IPS-11a (cell line): ENCODE data around the gene NDC1.
"Not testable (repeated sequence)": the region's sequence is repeated elsewhere in the genome, so short reads cannot be mapped to it uniquely, and the experiment has no call there.

Source experiments
- H3K4me3 ChIP-seq: one replicate; pipeline ENCODE4 v1.5.1; 2013; ENCODE audit warnings: low read depth, low read length, control low read depth

The NDC1 gene

DNA sequence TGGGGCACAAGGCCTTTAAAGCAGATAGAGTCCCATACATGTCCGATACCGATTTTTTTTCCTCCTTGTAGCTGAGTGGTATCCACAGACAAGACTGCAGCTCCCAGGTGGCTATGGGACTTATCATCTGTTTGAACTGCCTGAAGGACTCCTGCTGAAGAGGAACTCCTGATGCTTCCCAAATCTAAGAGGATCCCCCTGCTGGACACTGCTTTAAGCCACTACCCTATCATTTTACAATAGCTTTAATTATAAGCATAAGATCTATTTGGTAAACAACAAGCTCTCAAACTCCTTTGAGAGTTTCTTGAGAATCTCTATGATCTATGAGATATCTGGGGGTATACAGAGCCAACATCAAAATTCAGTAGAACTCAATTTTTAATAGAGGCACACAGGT, 11.7 kb downstream of the NDC1 start:
- H3K4me3 ChIP-seq = no peak overlapping the region

DNA sequence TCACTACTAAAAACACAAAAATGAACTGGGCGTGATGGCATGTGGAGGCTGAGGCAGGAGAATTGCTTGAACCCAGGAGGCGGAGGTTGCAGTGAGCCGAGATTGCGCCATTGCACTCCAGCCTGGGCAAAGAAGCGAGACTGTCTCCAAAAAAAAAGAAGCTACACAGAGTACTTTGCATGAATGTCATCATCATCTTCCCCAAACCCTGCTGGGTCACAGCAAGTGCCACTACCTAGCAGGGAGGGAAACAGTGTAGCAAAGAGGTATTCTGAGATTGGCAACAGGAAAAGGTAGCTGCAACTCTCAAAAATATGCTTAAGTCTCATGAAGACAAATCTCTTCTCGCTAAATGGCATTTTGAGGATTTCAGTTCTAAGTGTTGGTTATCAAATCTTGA, 12.8 kb downstream of the NDC1 start:
- no peak overlapping the region for H3K4me3 ChIP-seq

DNA sequence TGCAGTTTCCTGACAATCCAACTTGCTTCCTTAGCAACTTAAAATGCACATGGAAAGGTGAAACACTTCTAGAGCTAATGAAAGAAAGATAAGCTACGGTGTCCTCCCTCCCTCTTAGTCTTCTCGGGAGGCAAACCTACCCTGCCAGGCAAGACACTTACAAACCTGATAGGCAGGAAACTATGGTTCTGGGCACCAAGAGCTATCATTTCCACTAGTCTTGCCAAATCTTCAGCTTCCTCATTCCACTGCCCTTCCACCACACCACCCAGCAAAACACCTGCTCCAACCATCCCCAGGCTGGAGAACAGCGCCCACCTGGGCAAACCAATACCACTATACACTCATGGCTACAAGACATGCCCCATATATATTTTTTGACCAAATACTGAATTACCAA, 15.2 kb downstream of the NDC1 start:
- H3K4me3 ChIP-seq = no peak overlapping the region

DNA sequence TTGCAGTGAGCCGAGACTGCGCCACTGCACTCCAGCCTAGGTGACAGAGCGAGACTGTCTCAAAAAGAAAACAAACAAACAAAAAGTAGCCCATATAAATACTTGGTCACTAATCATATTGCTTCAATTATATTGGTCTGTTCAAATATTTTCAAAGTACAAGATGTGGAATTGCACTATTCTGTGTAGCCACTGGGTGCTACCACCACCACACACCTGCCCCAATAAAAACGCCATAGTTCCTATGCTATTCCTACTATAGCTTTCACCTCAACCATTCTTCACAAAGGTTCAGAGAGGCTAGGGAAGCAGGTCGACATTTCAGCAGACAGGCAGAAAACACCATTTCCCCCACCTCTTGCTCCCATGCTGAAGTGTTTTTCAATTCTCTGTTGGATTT, 16.7 kb downstream of the NDC1 start:
- H3K4me3 ChIP-seq = no peak overlapping the region

DNA sequence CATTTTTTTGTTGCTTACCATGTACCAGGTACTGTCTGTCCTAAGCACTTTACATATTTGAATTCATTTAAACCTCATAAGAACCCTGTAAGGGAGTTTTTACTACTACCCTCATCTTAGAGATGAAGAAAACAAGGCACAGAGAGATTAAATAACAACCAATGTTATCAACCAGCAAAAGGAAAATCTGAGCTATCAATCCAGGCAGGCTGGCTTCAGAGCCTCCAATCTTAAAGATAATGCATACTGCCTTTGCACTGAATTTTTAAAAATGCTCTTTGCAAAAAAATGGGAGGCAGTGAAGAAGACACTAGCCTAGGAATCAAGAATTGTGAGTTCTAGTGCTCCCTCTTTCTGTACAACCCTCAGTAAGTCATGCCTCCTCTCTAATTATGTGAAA, 18.7 kb downstream of the NDC1 start:
- H3K4me3 ChIP-seq = no peak overlapping the region

DNA sequence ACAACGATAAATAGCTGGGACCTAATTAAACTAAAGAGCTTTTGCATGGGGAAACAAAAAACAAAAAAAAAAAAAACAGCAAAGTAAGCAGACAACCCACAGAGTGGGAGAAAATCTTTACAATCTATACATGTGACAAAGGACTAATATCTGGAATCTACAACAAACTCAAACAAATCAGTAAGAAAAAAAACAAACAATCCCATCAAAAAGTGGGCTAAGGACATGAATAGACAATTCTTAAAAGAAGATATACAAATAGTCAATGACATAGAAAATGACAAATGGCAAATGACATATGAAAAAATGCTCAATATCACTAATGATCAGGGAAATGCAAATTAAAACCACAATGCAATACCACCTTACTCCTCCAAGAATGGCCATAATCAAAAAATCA, 21.5 kb downstream of the NDC1 start:
- not testable (repeated sequence) for H3K4me3 ChIP-seq

DNA sequence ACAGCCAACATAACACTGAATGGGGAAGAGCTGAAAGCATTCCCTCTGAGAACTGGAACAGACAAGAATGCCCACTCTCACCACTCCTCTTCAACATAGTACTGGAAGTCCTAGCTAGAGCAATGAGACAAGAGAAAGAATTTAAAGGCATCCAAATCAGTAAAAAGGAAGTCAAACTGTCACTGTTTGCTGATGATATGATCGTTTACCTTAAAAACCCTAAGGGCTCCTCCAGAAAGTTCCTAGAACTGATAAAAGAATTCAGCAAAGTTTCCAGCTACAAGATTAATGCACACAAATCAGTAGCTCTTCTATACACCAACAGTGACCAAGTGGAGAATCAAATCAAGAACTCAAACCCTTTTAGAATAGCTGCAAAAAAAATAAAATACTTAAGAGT, 22.6 kb downstream of the NDC1 start:
- H3K4me3 ChIP-seq = not testable (repeated sequence)

DNA sequence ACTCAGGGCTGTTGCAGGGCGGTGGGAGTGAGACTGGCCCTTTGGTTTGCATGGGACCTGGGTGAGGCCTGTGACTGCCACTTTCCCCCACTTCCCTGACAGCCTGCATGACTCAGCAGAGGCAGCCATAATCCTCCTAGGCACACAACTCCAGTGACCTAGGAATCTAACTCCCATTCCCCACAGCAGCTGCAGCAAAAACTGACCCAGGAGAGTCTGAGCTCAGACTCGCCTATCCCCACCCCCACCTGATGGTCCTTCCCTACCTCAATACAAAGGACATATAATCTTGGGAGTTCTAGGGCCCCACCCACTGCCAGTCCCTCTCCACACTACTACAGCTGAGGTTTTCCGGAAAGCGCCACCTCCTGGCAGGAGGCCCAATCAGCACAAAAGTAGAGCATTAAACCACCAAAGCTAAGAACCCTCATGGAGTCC, 26.7 kb downstream of the NDC1 start:
- no peak overlapping the region for H3K4me3 ChIP-seq

DNA sequence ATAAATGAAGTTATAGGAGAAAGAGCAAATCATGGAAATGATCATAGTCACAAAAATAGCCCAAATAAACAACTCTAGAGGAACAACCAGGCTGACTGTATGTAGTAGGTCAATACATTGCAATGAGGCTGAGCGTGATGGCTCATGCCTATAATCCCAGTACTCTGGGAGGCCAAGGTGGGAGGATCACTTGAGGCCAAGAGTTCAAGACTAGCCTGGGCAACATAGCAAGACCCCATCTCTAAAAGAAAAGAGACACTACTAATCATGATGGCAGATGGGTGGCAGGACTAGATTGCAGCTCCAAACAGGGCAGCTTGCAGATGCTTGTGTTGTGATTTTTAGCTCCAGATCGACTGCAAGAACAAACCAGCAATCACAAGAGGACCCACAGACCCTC, 27.6 kb downstream of the NDC1 start:
- no peak overlapping the region for H3K4me3 ChIP-seq

DNA sequence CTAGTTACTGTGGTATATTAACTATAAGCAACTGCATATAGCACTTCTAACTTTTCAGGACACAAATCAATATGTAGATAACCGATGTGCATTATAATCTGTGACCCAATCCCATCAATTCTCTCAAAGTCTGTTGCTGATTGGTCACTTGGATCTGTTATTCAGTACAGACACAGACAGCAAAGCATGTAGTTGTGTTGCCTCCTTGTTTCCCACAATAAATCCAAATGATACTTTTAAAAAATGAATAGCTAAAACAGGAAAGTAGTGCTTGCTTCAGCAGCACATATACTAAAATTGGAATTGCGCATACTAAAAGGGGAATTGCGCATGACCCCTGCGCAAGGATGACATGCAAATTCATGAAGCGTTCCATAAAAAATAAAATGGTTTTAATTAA, 28.1 kb downstream of the NDC1 start:
- no peak overlapping the region for H3K4me3 ChIP-seq

DNA sequence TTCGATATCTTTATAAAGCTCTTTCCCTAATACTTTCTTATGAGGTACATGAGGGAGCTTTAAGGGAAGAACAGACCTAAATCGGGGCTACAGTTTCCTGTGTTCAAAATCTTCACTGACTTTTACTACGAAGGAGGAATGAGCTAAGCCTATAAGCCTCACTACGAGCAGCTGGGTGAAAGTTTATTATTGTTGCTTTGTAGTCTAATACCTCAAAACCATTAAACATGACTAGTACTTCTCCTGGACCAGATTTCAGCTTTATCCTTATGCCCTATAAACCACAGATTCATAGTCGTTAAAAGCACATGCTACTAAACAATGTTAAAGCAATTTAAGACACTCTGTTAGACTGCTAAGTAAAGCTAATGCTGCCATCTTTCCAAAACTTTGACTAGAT, 30.2 kb downstream of the NDC1 start:
- H3K4me3 ChIP-seq = no peak overlapping the region

DNA sequence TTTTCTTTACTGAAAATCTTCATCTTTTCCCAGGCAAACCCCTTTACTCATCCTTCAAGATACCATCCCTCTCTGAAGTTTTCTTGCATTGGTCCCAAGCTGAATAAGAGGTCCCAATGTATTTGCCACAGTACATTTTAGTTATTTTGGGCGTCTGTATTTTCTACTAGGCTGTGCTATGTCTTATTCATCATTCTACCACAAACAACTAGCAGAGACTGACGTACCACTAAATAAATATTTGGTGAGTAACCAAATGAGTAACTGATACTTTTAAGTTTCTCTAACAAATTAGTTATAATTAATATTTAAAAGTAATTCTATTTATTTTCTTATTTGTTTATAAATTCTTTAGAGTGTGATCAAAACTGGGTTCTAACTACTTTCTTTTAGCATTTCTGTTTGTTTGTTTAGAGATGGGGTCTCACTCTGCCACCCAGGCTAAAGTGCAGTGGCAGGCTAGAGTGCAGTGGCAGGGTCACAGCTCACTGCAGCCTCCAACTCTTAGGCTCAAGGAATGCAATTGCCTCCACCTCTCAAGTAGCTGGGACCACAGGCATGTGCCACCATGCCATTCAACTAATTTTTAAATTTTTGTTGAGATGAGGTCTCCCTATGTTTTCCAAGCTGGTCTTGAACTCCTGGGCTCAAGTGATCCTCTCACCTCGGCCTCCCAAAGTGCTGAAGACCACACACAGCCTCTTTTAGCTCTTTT, 33.1 kb downstream of the NDC1 start:
- no peak overlapping the region for H3K4me3 ChIP-seq

DNA sequence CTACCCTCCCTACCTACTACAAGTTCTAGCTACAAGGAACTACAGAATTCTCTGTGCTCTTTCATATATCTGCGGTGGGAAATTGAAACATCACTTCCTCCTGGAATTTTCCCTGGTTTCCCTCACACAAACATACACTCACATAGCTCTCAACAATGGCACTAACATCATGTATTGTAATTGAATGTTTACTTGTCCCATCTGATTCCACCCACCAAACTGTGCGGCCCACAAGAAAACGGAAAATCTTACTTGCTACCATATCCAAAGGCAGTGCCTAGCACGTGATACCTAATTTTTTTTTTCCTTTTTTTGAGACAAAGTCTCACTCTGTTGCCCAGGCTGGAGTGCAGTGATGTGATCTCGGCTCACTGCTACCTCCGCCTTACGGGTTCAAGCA, 33.9 kb downstream of the NDC1 start:
- no peak overlapping the region for H3K4me3 ChIP-seq

DNA sequence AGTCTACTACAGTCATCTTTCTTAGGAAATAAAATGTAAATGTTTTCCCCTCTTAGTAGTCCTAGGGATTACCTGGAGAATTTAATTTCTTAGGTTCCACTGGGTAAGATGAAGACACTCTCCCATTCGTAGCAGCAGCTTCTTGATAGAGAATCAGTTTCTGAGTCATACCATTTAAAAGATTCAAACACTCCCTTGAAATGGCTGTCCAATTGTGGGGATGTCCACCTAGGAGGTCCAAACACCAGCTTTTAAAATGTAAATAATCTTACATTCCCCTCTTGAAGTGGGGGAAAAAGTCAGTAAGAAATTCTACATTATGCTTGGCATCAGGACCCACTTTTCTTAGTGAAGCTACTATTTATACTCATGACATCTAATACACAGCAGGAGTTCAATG, 37.5 kb downstream of the NDC1 start:
- H3K4me3 ChIP-seq = no peak overlapping the region

DNA sequence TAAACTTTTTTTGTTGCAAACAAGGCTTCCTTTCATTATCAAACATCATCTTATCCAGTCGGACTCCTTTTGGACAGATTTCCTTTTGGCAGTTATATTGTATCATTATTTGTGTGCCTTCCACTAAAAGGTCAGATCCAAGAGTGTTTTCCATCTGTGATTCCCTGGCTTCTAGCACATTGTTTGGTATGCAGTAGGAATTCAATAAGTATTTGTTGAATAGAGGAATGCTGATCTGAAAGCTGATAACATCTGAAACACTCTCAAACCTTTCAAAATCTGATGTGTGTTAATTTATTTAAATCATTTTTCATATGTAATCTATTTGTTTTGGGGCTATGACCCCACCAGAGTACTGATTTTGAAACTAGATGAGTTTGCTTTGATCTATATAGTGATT, 39.0 kb downstream of the NDC1 start:
- H3K4me3 ChIP-seq = no peak overlapping the region

DNA sequence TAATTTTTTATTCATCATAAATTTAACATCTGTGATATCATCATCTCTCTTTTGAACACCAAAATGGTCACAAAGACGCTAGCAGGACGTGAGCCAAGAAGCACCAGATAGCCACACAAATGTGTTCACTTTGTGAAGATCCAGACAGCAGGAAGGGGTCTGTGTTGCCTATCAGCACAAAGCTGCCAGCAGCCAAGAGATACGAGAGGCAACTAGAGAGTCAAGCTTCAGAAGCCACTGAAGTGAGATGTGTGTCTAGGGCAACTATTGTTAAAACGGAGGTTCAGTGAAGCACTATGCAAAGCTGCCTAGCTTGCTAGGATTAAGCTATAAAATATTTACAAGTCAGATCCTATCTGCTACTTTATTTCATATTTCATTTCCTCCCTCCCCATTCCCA, 45.3 kb downstream of the NDC1 start:
- no peak overlapping the region for H3K4me3 ChIP-seq

DNA sequence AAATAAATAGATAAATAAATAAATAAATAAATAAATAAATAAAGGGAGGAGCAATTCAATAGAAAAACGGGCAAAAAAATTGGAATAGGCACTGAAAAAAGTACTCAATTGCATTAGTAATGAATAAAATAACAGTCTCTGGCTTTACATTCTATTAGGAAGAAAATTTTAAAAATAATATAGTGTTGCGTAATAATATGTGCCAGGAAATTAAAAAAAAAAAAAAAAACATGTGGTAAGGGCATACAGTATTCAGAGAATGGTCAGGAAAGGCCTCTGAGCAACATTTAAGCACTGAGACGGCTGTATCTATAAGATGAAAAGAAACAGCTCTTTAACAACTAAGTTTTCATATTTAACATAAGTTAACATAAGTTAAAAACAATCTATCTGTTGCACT, 50.4 kb downstream of the NDC1 start:
- no peak overlapping the region for H3K4me3 ChIP-seq

DNA sequence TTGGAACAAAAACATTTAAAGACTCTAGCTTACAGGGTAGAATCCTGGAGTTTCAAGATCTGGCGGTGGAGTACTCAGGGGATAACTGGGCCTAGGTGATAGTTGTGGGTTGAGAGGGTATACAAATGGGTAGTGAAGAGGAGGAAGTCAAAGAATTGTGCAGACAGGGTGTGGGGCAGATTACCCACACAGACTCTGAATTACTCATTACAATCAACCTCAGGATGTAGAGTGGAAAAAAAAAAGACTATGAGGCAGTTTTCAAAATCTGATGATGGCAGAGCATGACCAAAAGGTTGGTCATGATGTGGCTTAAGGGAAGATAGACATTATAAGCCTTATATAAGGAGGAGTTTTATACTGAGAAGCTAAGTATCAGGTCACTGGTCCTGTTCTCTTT, 55.0 kb downstream of the NDC1 start:
- no peak overlapping the region for H3K4me3 ChIP-seq

DNA sequence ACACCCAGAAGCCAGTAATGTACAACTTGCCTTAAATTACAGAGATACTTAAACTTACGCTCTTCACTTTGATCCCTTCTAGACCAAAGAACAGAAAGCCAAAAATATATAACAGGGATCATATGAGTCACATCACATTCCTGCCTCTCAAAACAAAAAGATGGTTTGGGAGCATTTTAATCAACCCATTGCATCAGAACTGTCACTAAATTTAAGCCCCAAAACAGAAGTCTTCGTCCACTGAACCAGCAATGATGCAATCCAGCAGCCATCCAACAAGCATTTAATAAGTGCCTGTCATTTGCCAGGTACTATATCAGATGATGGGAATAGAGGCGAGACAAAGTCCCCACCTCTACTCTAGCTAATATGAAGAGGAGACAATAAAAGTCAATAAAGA, 56.4 kb downstream of the NDC1 start:
- no peak overlapping the region for H3K4me3 ChIP-seq

DNA sequence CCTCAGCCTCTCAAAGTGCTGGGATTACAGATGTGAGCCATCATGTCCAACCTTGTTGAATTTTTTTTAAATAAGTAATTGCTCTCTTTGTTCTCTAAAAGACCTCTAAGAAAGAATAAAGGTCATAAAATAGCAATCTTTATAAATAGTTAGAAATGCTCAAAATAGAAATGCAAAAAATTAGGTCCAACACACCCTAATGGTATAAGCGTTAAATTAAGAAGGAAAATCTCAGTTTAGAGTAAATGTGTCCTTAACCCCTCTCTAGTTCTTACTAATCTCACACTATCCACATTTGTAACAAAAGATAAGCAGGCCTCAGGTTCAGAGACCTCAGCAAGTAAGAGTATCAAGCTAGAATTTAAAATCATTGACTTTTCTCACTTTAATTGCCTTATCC, 60.8 kb downstream of the NDC1 start:
- H3K4me3 ChIP-seq = no peak overlapping the region

DNA sequence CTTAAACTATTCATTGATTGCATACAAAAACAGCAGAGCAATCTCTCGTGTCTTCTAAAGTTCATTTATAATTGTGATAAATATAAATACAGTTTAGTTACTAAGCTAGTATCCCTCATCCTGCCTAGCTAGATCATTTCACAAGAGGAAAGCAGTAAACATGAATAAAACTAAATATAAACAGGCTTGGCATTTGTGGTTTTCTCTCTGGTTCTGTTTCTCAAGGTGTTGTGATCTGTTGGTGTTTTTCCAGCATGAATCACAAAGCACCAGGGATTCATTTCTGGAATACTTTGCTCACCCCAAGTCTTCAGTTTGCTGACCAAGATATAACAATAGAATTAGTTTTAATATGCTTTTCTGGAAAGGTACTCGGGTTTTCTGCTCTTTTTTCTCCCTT, 66.4 kb downstream of the NDC1 start:
- H3K4me3 ChIP-seq = no peak overlapping the region

DNA sequence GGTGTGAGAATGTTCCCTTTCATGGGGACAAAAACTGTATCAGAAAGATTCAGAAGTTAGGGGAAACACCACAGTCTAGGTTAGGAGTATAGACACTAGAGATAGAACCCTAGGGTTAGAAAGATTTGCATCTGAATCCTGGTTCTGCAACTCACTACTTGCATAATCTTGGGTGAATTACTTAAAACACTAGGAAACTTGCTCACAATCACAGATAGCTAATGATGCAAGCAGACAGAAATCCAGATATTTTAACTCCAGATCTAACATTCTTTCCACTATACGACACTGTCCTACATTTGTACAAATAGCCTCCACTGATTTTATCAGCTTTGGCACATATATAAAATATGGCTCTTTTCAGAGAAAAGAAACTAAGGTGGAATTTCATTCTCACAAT, 68.3 kb downstream of the NDC1 start:
- no peak overlapping the region for H3K4me3 ChIP-seq

DNA sequence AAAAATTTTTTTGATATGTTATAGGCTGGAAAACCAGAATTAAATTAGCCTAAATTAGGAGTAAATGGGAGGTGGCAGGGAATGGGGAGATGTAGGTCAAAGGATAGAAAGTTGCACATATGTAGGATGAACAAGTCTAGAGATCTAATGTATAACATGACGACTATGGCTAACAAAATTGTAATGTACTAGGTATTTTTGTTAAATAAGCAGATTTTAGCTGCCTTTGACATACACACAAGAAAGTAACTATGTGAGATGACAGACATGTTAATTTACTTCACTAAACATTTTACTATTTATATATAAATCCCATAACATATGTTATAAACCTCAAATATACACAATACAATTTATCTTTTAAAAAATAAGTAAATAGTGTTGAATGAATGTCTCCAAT, 68.9 kb downstream of the NDC1 start:
- no peak overlapping the region for H3K4me3 ChIP-seq
